Fibroblast of upper back skin (primary cell): Measurements from ENCODE around the gene MTOR.
A peak's percentile ranks its signal among the peaks of the same experiment; 100 is the strongest.
"Not testable (repeated sequence)": the region's sequence is repeated elsewhere in the genome, so short reads cannot be mapped to it uniquely, and the experiment has no call there.

Experiments
- DNase-seq: peaks from one replicate; pipeline ENCODE4 v3.0.0-alpha.2; 2013

Gene MTOR

DNA sequence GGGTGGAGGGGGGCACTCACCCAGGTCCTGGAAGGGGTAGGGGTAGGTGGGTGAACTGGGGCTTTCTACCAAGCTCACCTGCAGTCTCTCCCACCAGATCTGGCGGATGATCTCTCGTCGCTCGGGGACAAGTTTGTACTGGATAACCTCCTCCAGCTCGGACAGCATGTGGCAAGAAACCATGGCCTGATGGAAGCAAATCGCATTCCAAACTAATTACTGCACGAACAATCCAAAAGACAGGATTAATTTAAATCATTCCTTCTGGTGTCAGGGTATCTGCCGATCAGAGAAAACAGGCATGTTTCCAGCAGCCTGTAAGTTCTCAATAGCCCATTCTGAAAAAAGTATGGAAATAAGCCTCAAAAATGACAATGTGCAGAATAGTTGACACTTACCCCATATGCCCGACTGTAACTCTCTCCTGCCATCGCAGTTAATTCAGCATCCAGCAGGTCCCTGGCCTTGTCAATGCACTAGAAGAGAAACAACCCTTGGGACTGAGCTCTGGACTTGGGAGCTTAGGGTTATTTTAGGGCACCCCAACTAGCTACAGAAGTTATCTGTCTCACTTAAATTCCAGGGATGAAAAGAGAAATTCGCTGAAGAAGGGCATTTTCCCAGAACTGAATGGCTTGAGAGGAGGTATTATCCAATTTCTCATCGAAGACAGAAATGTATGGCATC is 117.6 kb downstream of the MTOR start:
- no peak for DNase-seq

DNA sequence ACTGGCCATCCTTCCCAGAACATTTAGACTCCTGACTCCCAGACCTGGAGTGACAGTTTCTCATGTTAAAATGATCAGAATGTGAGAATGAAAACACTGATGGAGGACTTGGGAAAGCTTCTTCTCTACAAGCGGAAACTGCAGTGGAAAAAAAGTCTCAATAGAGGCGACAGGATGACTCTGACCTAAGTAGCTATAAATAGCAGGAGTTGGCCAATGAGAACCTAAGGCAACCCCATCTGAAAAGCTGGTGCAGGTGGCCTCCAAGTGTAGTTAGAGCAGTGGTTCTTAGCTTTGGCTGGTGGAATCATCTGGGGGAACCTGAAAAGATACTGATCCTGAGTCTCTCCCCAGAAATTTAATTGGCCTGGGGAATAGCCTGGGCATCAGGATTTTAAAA is 118.4 kb downstream of the MTOR start:
- no peak for DNase-seq

DNA sequence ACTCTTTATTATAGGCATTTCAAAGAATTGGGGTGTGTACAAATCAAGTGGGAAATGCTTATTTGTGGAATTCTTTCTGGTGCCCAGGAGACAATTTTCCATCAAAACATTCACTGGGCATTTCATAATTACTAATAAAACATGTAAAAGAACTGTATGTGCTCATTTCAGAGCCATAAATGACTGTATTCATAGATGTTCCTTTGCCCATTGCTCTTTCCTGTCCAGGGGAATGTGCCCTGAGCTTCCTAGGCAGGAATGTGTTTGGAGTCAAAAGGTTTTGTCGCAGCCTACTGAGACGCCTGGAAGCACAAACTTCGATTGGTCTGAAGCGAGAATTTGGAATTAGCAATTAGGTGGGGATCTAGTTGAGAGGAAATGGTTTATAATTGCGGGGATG is 119.0 kb downstream of the MTOR start:
- DNase-seq = no peak

DNA sequence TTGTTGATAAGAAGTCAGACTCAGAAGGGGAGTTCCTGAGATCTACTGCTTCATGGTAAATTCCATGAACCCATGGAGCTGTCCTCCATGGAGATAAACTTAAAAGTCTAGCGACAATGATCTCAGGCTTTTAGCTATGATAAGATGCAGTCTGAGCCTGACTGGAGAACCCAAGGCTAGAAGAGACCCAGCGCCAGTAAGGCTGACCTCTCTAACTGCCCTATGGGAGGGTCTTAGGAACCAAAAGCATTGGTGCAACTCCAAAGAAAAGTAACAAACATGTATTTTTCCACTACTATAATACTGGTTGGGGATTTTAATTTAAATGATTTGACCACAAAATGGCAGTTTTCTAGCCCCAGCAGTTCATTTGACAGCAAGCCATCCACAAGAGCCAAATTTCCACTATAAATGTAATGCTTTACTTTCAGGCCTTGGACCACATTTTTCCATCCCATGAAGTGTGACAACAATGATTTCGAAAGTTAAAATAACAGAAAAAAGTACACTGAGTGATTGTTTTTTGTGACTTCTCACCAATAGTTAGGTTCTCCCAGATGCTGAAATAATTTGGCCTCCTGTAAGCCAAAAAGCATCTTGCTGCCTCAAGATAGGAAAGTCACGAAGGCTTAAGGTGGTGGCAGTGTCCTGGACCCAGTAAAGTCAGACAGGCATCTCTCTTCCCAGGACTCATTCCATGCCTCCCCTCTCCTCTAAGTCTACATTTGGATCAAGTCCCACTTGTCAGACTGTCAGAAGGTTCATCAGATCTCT is 119.5 kb downstream of the MTOR start:
- no peak for DNase-seq

DNA sequence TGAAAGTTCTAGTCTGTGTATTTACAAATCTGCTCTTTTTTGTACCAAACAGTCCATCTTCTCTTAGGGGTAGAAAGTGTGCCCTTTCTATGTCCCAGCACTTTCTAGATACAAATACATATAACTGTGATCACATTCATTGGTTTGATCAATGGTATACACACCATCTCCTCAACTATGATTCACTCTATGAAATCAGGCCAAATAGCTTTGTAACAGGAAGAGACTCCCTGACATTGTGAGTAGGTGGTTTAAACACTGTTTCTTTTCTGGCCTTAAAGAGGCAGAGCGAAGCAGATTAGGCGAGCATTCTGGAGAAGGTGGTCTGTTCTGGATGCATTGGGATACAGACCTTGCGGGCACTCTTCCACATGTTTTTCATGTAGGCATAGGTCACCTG is 123.4 kb downstream of the MTOR start:
- DNase-seq = peak; percentile 56

DNA sequence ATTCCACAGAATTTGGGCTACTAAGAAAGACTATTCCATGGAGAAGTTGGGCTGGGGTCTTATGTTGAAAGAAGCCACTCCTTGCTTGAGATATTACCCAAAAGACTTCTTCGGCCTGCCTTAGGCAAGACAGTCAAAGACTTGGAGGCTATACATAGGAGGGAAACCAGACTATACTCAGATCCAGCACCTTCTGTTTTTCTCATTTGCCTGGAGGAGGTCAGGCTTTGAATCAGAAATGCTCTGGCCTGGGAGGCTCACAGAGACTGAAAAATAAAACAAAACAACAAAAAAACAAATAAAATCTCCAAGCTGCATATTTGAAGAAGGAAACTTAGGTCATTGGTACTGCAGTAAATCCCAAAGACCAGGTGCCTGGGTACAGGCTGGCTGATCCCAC is 124.3 kb downstream of the MTOR start:
- DNase-seq = no peak

DNA sequence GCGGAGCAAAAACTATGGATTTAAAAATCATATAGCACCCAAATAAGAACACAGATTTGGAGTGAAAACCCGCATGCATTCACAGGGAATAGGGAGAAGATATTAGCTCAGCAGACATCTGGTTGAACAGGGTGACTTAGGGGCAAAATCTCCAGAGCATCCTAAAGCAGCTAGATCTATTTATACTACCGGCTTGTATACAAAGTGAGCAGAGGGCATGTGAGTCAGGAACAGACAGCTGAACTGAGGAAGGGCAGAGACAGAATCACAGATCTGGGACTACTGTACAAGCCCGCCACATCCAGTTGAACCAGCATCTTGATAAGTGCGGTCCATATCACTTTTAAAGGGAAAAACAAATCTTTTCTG is 127.5 kb downstream of the MTOR start:
- no peak for DNase-seq

DNA sequence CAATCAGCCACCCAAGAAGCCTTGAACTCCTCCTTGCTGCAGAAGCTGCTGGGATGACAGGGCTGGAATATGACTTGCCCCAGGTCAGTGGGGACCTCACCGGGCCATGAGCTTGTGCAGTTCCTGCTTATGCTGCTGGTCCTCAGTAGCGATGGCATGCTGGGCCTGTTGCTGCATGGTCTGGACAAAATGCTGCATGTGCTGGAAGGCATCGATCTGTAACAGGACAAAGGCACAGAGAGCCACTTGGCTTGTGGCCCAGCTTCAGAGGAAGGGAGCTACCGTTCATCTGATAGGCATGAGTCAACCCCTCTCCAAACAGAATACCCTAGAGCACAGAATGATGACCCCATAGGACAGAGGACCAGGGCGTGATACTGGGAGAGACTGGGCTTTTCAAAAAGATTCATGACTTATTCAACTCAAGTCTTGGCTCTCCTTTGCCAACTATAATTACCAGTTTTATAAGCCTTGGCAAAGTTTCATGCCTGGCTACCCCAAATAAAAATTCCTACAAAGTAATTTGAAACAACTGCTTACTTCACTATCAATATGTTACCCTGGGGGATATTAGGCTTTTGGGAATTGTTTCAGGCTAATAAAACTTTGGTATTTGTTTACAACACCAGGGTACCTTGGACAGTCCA is 128.0 kb downstream of the MTOR start:
- DNase-seq = peak; percentile 32

DNA sequence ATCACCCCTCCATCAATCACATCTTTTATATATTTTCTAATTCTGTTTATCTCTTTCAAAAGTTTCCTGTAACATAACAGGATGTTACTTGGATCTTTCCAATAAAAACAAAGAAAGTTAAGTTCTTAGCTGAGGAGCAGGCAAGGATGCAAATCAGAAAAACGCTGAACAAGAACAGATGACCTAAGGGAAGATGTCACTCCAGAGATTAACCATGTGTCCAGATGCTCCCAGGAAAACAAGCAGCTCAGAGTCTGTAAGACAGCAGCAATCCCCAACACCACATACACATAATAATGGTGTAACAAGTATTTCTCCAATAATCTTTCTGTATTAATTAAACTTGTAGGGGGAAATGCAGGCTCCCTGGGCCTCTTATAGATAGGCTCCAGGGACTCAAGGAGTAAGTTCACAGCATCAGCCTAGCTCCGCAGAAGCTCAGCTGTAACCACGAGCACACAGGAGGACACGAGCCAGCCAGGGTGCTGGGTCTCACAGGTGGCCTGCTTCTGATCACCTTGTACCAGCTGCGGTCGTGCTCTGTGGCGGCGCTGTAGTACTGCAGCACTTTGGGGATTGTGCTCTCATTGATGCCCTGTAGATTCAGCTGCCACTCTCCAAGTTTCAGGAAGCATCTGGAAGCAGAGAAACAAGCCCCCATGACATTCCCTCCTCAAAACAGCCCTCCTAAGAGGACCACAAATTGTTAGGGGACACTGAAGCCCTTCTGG is 129.6 kb downstream of the MTOR start:
- no peak for DNase-seq

DNA sequence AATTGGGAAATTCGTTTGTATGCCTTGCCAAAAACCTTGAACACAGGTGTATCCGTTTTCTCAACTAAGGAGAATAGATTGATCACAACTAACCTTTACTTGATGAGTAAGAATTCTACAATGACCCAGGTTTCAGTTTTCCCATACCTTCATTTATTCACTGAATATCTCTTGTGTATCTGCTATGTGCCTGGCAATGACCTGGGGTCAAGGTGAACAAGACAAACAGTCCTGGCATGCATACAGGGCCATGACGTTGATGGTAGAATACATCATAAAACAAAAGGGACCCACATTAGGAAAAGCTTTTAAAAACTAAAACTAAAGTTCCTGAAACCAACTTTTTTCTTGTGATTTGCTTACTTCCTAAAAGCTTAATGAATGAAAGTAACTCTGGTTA is 130.5 kb downstream of the MTOR start:
- no peak for DNase-seq

DNA sequence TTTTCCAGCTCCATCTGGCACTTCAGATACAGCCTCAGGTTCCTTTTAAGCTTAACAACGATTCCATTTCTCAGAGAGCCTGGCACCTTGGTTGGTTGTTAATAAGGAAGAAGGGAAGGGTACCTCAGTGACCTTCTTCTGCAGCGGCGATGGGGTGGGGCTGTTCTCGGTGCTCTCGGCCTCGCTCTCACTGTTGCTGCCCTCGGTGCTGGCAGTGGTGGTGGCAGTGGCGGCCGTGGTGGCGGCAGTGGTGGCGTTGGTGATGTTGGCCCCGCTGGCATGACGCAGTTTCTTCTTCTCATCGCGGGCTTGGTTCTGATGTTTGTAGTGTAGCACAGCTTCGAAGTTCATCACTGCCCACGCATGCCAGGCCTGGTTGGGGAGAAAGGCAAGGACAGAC is 131.9 kb downstream of the MTOR start:
- DNase-seq = no peak

DNA sequence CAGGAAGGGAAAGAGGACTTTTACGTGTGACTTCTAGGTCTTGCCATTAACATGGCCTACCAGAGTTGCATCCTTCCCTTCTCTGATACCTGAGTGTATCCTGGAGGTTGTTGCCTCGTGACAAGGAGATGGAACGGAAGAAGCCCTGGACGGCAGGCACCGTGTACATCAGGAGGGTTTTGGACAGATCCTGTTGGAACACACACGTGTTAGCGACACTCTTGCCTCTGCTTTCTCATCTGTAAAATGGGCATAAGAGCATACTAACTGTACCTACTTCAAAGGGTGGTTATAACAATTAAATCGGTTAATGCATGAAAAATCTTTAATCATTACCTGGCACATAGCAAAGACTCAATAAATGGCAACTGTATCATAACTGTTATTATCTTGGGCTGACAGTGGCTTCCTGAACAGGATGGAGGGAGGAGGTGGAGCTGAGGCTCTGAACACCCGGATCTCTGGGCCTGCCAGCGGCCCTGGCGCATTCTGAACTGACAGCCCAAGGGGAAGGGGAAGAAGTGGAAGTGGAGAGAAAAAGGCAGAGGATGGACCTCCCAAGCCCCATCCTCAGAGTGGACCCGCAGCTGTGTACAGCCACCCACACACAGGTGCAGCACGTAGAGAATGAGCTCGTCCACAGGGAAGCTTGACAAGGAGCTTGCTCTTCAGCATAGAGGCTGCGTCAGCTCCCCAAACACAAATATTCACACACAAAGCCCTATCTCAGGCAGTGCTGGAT is 132.5 kb downstream of the MTOR start:
- no peak for DNase-seq

DNA sequence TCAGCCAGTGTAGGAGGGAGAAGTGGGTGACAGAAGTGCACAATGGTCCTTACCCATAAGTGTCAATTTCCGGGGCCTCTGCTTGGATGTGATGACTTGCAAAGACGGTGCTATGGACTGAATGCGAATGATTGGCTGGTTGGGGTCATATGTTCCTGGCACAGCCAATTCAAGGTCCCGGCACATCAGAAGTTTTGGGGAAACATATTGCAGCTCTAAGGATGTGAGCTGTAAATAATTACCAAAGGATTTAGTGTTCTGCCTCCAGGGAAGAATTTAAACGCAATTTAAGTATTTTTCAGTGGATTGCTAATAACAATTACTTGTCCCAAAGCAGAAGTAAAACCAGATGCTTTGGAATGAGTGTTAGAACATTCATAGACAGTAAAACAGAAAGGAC is 135.8 kb downstream of the MTOR start:
- DNase-seq = no peak

DNA sequence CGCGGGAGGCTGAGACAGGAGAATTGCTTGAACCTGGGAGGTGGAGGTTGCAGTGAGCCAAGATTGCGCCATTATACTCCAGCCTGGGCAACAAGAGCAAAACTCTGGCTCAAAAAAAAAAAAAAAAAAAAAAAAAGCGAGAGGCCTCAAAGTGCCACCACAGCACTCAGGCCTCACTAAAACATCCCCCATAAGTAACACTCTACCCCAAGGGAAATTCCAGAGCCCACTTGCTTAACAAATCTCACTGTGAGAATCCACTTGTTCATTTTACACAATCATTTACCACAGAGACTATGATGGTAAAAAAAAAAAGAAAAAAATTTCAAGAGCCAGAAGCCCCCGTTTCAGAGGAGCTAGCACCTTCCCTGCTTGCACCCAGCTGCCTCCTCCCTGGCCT is 136.4 kb downstream of the MTOR start:
- DNase-seq = no peak

DNA sequence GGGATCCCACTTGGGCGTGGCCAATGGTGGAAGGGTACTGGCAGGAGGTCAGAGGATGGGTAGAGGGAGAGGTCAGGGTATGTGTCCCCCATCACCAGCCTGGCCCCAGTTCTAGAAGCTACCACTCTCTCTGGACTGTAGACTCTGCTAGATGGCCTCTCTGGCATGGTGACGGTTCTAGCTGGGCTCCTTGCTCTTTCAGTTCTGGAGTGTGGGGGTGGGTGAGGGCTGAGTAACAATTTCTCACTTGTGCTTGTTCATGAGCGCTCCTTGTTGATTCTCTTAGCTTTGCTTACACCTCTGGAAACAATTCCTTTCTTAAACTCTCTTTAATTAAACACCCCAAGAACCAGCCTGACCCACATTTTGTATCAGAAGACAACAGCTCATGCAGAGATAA is 137.4 kb downstream of the MTOR start:
- DNase-seq = no peak

DNA sequence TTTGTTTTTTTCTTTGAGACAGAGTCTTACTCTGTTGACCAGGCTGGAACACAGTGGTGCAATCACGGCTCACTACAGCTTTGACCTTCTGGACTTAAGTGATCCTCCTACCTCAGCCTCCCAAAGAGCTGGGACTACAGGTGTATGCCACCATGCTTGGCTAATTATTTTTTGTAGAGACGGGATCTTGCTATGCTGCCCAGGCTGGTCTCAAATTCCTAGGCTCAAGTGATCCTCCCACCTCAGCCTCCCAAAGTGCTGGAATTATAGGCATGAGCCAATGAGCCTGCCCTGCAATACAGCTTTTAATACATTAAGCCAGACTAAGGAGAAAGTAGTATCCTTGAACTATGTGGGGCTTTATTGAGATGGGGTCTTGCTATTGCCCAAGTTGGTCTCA is 146.0 kb downstream of the MTOR start:
- DNase-seq = no peak

DNA sequence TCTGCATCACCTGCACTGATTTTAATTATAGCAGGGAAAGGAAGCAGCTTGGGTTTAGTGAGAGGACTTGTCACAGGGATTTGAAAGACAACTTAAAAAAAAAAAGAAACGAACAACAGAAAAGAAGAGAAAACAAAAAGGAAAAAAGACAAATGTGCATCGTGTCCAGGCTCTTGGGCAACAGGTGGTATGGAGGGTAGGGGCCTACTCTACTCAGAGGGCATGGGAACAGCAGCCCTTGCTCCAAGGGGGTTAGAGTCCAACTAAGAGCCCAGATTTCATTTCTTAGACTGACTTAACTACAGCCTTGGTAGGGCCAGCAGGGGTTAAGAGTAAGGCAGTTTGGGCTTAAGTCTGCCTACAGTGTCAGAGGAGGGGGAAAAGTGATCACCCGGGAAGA is 147.4 kb downstream of the MTOR start:
- DNase-seq = no peak

DNA sequence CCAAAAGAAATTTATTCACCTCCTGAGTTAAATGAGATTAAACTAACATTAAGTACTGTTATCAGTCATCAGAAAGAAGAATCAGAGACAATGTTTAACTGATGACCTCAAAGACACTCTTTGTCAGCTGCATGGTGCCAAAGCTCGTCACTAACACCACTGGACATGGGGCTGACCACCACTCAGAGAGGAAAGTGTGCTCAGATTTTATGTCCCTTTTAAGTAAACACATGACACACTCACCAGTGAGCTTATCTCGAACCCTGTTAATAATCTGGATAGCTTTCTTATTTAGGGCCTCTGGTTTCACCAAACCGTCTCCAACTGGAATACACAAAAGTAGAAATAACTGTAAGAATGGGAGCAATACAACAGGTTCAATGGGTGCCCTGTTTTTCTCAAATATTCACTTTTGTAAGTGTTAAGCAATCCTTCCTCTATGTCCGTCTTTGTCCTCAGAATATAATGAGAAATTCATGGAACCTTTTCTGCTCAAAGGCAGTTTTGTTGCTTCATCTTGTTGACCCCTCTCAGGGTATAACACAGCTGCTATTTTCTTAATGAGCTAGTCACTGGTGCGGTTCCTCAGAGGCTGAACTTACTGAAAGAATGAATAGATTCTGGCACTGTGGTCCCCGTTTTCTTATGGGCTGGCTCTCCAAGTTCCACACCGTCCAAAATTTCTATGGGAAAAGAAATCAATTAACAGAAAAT is 153.1 kb downstream of the MTOR start:
- DNase-seq = no peak

DNA sequence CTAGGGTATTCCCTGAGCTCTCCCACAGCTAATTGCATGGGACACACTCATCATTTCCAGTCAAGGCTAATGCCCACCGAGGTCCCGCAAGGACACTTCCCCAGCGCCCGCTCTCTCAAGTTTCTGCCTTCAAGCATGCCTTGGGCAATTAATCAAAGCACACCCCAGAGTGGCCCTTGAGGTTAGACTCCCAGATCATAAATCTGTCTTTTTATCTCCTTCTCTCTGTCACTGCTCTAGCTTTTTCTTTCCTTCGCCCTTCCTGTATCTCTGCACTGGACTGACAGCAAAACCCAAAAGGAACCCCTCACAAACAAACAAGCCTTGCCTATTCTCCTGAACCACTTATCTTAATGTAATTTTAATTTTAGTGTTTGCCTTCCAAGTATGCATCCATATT is 154.8 kb downstream of the MTOR start:
- no peak for DNase-seq

DNA sequence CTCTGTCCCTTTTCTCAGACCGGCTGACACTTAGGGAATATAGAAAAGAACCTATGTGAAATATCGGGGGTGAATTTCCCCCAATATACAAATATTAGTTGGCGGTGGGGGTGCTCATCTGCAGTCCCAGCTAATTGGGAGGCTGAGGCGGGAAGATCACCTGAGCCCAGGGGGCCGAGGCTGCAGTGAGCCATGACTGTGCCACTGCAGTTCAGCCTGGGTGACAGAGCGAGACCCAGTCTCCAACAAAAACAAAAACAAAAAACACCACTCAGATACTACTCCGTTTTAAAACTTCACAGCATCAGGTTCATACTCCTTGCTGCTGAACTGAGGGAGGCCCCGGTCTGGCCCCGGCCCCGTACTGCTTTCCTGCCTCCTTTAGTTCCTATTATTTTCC is 156.8 kb downstream of the MTOR start:
- DNase-seq = no peak

DNA sequence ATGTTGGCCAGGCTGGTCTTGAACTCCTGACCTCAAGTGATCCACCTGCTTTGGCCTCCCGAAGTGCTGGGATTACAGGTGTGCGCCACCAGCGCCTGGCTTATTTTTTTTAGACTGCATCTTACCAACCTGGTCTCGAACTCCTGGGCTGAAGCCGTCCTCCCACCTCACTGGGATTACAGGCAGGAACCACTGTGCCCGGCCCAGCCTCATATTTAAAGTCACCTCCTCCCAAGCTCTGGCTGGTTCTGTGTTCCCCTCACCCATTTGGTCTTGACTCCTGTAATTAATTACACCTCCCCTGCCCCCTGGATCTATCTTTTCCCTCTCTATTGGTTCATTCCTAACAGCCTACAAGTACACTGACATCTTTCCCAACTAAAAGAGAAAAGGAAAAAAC is 161.0 kb downstream of the MTOR start:
- DNase-seq = no peak

DNA sequence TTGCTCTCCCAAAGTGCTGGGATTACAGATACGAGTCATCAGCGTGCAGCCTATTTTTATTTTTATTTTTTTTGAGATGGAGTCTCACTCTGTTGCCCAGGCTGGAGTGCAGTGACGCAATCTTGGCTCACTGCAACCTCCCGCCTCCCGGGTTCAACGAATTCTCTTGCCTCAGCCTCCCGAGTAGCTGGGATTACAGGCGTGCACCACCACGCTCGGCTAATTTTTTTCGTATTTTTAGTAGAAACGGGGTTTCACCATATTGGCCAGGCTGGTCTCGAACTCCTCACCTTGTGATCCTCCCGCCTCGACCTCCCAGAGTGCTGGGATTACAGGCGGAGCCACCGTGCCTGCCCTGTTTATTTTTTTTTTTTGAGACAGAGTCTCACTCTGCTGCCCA is 161.5 kb downstream of the MTOR start:
- DNase-seq = not testable (repeated sequence)
